Lower lobe of right lung (tissue), 2 donors: ENCODE measurements around the gene POLR2I. TPM values are rescaled to one million over a fixed set of nuclear protein-coding genes. Genes with fewer than 3 reads are reported as not detected.

Experiments used
- ATAC-seq, 2 donors: fragments of 200-7000 bp; cut with Tn5 transposase; one replicate each; pipeline ENCODE4 v1.9.1; 2020 to 2022; ENCODE audit warnings: mild to moderate bottlenecking in 2 of 2, moderate library complexity in 2 of 2
- DNase-seq: peaks from one replicate; pipeline ENCODE4 v3.0.0-alpha.2; 2020
- H3K27ac ChIP-seq: fragments of 200-600 bp; one replicate; pipeline ENCODE4 v1.8.0; 2022
- H3K27me3 ChIP-seq: fragments of 200-600 bp; one replicate; pipeline ENCODE4 v1.8.0; 2022; ENCODE audit warnings: low read depth
- H3K36me3 ChIP-seq: fragments of 200-600 bp; one replicate; pipeline ENCODE4 v1.8.0; 2022; ENCODE audit warnings: mild to moderate bottlenecking
- H3K4me1 ChIP-seq: fragments of 200-600 bp; one replicate; pipeline ENCODE4 v1.8.0; 2022
- H3K4me3 ChIP-seq: fragments of 200-600 bp; one replicate; pipeline ENCODE4 v1.8.0; 2022; ENCODE audit warnings: mild to moderate bottlenecking
- H3K9me3 ChIP-seq: fragments of 200-600 bp; one replicate; pipeline ENCODE4 v1.8.0; 2022
- intact Hi-C: fragments of 100-400 bp; cut with DNase I; formaldehyde crosslinking; loops from one replicate; pipeline ENCODE4 v1.11.0; 2022
- total RNA-seq: library from RNA; stranded (reverse); fragmentation: NEBNext Ultra II Directional; extraction: Animal tissue kit (Norgen Biotek cat#: 25700); gene quantifications from one replicate; pipeline ENCODE4 v1.2.1, GENCODE V29; 2021
- TF ChIP-seq, protein P1 (sequence below): fragments of 200-600 bp; IDR thresholded peaks from one replicate; pipeline ENCODE4 v1.8.0; 2022; ENCODE audit warnings: antibody characterized with exemption, mild to moderate bottlenecking
- donor health status: DM: no; HTN: yes; CAD: no; lungs with severe emphysema.

Gene POLR2I
- total RNA-seq, 1 donor from 2014 or later: 38.7 TPM

DNA sequence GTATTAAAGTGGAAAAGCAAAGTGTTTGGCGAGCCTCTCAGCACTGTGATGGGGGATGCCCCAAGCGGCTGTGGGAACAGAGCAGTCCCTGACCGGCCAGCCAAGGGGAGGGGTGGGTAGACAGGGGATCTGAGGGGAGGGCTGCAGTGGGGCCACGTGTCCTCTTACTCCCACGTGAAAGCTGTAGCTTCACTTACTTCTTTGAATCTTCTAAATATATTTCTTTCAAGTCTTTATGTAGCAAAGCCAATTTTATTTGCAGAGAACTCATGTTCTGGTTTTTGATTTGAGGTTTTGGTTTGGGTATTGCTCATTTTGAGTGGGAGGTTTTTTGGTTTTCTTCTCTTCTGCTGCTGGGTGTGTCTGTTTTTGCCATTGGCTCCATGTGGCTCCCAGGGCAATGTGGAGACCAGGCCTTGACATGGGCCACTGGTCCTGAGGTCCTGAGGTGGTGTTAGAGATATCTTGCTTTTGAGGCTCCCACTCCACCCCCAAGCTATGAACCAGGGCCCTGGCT lies 21.5 kb downstream of the POLR2I start:
- DNase-seq (no peak), ATAC-seq (no peak)
- H3K36me3 ChIP-seq: no peaks in the 10 kb centered on the region
- H3K9me3 ChIP-seq: no peaks in the 10 kb centered on the region
- no peaks in the 10 kb centered on the region for H3K27me3 ChIP-seq
- intact Hi-C loops: no loop called here
- no peaks in the 10 kb centered on the region for H3K4me1 ChIP-seq
- no peak overlapping the region for H3K27ac ChIP-seq
- TF ChIP-seq, protein P1, sequence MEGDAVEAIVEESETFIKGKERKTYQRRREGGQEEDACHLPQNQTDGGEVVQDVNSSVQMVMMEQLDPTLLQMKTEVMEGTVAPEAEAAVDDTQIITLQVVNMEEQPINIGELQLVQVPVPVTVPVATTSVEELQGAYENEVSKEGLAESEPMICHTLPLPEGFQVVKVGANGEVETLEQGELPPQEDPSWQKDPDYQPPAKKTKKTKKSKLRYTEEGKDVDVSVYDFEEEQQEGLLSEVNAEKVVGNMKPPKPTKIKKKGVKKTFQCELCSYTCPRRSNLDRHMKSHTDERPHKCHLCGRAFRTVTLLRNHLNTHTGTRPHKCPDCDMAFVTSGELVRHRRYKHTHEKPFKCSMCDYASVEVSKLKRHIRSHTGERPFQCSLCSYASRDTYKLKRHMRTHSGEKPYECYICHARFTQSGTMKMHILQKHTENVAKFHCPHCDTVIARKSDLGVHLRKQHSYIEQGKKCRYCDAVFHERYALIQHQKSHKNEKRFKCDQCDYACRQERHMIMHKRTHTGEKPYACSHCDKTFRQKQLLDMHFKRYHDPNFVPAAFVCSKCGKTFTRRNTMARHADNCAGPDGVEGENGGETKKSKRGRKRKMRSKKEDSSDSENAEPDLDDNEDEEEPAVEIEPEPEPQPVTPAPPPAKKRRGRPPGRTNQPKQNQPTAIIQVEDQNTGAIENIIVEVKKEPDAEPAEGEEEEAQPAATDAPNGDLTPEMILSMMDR: no peak
- no peak overlapping the region for H3K4me3 ChIP-seq

DNA sequence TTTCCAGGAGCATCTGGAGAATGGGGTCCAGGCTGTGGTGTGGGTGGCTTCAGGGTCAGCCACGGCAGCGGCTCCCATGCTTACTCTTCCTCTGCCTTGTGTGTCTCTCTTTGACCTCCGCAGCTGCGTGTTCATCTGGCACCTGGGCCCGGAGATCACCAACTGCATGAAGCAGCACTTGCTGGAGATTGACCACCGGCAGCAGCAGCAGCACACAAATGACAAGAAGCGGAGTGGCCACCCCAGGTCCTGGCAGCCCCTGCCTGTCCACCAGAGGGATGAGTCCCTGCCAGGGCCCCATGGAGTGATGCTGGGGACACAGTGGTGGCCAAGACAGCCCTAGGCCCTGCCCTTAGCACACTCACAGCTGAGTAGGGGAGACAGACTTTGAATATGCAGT lies 22.1 kb downstream of the POLR2I start:
- intact Hi-C loops: no loop called here
- Histone ChIP-seq H3K36me3 (no peaks in the 10 kb centered on the region), H3K27ac (no peak overlapping the region), H3K4me3 (no peak overlapping the region), H3K9me3 (no peaks in the 10 kb centered on the region), H3K4me1 (no peaks in the 10 kb centered on the region), H3K27me3 (no peaks in the 10 kb centered on the region)
- TF ChIP-seq, protein P1: no peak
- no peak for ATAC-seq
- no peak for DNase-seq

DNA sequence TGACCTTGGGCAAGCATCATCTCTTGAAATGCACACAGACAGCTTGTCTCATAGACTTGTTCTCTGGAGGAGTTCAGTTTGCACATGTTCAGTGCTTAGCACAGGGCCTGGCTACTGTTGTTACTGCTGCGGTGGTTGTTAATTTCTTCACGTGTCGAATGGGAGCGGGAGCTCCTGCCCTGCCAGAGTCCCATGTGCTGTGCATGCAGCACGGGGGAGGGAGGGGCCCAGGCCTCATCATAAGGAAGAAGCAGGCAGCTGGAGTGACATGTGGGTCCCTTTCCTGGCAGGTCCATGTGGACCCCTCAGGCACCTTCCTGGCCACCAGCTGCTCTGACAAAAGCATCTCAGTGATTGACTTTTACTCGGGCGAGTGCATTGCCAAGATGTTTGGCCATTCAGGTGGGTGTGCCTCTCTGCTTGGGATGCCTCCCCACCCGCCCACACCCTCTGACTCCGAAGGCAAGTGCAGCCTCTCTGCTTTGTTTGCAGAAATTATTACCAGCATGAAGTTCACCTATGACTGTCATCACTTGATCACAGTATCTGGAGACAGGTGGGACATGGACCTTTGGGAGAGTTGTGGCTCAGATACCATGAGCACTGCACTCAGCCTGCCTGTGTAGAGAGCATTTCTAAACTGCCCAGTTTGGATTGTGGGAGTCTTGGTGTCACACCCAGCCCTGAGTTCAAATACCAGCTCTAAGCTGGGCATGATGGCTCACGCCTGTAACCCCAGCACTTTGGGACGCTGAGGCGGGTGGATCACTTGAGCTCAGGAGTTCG lies 23.6 kb downstream of the POLR2I start:
- TF ChIP-seq, protein P1: no peak
- no peaks in the 10 kb centered on the region for H3K9me3 ChIP-seq
- H3K27me3 ChIP-seq: no peaks in the 10 kb centered on the region
- H3K4me3 ChIP-seq: no peak overlapping the region
- H3K27ac ChIP-seq: no peak overlapping the region
- no peaks in the 10 kb centered on the region for H3K36me3 ChIP-seq
- DNase-seq (no peak), ATAC-seq (no peak)
- intact Hi-C loops: no loop called here
- no peaks in the 10 kb centered on the region for H3K4me1 ChIP-seq

DNA sequence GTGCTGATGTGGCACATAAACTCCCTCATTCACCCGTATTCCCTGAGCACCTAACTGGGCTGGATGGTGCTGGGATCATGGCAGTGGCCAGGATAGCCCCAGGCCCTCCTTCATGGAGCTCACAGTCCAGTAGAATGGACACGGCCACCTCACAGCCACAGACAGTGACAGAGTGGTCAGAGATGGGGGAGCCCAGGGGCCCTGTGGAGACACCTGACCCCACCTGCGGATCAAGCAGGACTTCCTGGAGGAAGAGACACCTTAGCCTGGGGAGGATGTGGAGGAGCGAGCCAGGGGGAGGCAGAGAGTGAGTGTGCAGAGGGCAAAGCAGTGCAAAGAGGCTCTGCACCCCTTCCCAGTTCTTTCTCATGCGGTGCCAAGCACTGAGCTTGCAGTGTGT lies 24.8 kb downstream of the POLR2I start:
- Histone ChIP-seq H3K4me1 (no peaks in the 10 kb centered on the region), H3K4me3 (no peak overlapping the region), H3K36me3 (no peaks in the 10 kb centered on the region), H3K27ac (no peak overlapping the region), H3K27me3 (no peaks in the 10 kb centered on the region), H3K9me3 (no peaks in the 10 kb centered on the region)
- TF ChIP-seq, protein P1: no peak
- ATAC-seq (no peak), DNase-seq (no peak)
- intact Hi-C loops: no loop called here

DNA sequence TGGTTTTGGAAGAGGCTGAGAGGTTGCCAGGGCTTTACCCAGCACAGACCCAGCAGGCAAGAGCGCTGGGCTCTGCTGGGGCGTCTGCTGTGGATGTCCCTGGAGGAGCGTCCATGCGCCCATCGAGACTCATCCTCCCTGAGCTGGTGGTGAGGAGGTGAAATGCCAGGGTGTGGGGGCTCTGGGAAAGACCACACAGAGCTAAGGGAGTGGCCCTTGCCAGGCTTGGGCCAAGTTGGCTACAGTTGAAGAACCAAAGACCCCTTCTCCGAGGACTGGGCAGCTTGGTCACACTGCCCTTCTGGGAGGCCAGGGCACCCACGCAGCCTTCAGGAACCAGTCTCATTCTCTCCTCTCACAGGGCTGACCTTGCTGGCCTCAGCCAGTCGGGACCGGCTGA lies 28.3 kb downstream of the POLR2I start:
- TF ChIP-seq, protein P1: no peak
- no peak overlapping the region for H3K4me3 ChIP-seq
- DNase-seq (no peak), ATAC-seq (no peak)
- H3K27me3 ChIP-seq: no peaks in the 10 kb centered on the region
- no peaks in the 10 kb centered on the region for H3K4me1 ChIP-seq
- no peaks in the 10 kb centered on the region for H3K36me3 ChIP-seq
- H3K27ac ChIP-seq: no peak overlapping the region
- intact Hi-C loops: no loop called here
- H3K9me3 ChIP-seq: no peaks in the 10 kb centered on the region
